Thyroid gland (tissue), 4 donors: ENCODE measurements around the gene DOC2A. TPM values are rescaled to one million over a fixed set of nuclear protein-coding genes. Genes with fewer than 3 reads are reported as not detected.
A peak's percentile ranks its signal among the peaks of the same experiment; 100 is the strongest.

Source experiments
- DNase-seq, 2 donors: peaks; one replicate each; pipeline ENCODE4 v3.0.0-alpha.2; 2019
- H3K27ac ChIP-seq, 3 donors: fragments of 200-600 bp; sonication (generic); 1 replicate in 2 of 3; 2 replicates in 1 of 3; pipeline ENCODE4 v1.5.1; 2016 to 2019; ENCODE audit warnings: mild to moderate bottlenecking in 1 of 3, moderate library complexity in 1 of 3
- H3K27me3 ChIP-seq: fragments of 200-600 bp; sonication (generic); one replicate; pipeline ENCODE4 v1.5.1; 2019
- H3K36me3 ChIP-seq, 2 donors: fragments of 200-600 bp; sonication (generic); one replicate each; pipeline ENCODE4 v1.5.1; 2016 to 2019
- H3K4me1 ChIP-seq, 2 donors: fragments of 200-600 bp; sonication (generic); one replicate each; pipeline ENCODE4 v1.5.1; 2017 to 2019
- H3K4me3 ChIP-seq, 3 donors: fragments of 200-600 bp; sonication (generic); replicated peaks in 1 of 3; 1 replicate in 2 of 3; 2 replicates in 1 of 3; pipeline ENCODE4 v1.5.1; 2016; ENCODE audit warnings: mild to moderate bottlenecking in 1 of 3
- H3K9me3 ChIP-seq: fragments of 200-600 bp; sonication (generic); one replicate; pipeline ENCODE4 v1.5.1; 2017
- CTCF ChIP-seq, 6 experiments: fragments of 200-600 bp in 3 of 6; fragments of 450-650 bp in 3 of 6; sonication (generic) in 3 of 6; IDR thresholded peaks; one replicate each; pipeline ENCODE4 v1.5.1; 2016 to 2019; ENCODE audit warnings: antibody characterized with exemption in 6 of 6, mild to moderate bottlenecking in 2 of 6, inconsistent platforms in 1 of 6, moderate library complexity in 1 of 6
- POLR2A ChIP-seq, 2 donors: fragments of 450-650 bp; IDR thresholded peaks; one replicate each; pipeline ENCODE4 v1.6.1; 2017; ENCODE audit warnings: antibody characterized with exemption in 2 of 2, mild to moderate bottlenecking in 2 of 2, moderate library complexity in 1 of 2
- WGBS, 2 donors: methylation state at CpG; one replicate each; pipeline ENCODE4 v1.1.5; 2017; 5-methylcytosine and 5-hydroxymethylcytosine counted together
- intact Hi-C: fragments of 100-400 bp; cut with DNase I; formaldehyde crosslinking; loops from one replicate; pipeline ENCODE4 v1.15.1; 2023
- total RNA-seq, 4 donors: library from RNA; depleted of rRNA; stranded (reverse); fragments of >200 nt; gene quantifications; one replicate each; pipeline ENCODE4 v1.2.3, GENCODE V29; 2016

The DOC2A gene
- 1 to 10 TPM in 1 of 4 donors, under 1 TPM in 2, not detected in 1; 0.22 to 1.2 (median 0.94) TPM for total RNA-seq

DNA sequence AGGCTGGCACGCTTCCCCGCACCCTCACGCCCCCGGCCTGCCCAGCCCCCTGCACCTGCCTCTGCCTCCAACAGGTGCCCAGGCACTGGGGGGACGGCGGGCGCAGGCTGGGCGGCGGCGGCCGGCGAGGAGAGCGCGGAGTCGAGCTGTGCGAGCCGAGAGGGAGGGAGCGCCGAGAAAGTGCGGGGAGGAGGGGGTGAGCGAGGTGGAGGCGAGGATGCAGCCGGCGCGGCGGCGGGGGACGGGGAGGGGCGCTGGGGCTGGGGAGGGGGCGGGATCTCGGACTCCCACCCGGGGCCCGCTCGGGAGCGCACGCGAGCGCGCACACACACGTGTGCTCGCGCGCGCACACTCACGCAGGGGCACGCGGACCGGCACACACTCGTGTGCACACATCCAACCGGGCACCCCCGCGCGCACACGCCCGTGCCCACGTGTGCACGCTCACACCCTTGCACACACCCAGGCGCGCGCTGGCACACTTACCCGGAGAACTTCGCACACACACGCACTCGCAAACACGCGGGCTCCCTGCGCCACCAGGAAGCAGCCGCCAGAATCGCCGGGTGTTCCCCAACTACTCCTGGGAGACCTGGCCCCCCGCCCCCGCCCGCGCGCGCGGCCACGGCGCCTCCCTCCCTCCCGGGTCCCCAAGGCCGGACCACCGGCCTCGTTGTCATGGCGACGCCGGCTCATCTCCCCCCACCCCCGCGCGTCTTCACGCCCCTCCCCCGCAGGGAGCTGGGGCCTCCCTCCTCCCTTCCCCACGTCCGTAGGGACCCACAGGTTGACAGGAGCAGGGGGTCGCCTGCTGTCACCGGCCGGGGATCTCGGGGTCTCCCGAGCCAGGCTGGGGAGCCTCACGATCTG lies at the start of gene DOC2A:
Gene DOC2A (minus strand): TSS at position 184 of the 870 bp plus-strand sequence. CDS start 805 bp downstream, outside the sequence.
- Histone ChIP-seq H3K36me3 (no peaks in the 10 kb centered on the region), H3K4me1 (peaks cover 13 to 19% of the 10 kb centered on the region in 2 donors), H3K9me3 (no peaks in the 10 kb centered on the region), H3K27me3 (peaks cover 20% of the 10 kb centered on the region), H3K4me3 (peak within 1 kb of the TSS in 1 of 3 donors; percentile 16), H3K27ac (no peak within 1 kb of the TSS)
- TF ChIP-seq CTCF (IDR thresholded peaks at IDR 0.05) (no peak), POLR2A (IDR thresholded peaks at IDR 0.05) (no peak)
- WGBS, 2 donors, result 0% methylated on average over 2 to 9 of the region's 99 CpGs
- no peak for DNase-seq
- intact Hi-C loops, result no loop called here

GRCh38 chr16:30060346-30060745 lies 49.5 kb upstream of the DOC2A start:
- Histone ChIP-seq H3K9me3 (no peaks in the 10 kb centered on the region), H3K4me1 (peaks cover 7 to 27% of the 10 kb centered on the region in 2 donors), H3K27me3 (no peaks in the 10 kb centered on the region), H3K27ac (no peak overlapping the region), H3K36me3 (no peaks in the 10 kb centered on the region), H3K4me3 (no peak overlapping the region)
- WGBS, 2 donors, result 60 to 61% methylated on average over 4 of the region's 4 CpGs
- intact Hi-C loops, result no loop called here
- DNase-seq, result no peak
- no peak for TF ChIP-seq CTCF (IDR thresholded peaks at IDR 0.05)

DNA sequence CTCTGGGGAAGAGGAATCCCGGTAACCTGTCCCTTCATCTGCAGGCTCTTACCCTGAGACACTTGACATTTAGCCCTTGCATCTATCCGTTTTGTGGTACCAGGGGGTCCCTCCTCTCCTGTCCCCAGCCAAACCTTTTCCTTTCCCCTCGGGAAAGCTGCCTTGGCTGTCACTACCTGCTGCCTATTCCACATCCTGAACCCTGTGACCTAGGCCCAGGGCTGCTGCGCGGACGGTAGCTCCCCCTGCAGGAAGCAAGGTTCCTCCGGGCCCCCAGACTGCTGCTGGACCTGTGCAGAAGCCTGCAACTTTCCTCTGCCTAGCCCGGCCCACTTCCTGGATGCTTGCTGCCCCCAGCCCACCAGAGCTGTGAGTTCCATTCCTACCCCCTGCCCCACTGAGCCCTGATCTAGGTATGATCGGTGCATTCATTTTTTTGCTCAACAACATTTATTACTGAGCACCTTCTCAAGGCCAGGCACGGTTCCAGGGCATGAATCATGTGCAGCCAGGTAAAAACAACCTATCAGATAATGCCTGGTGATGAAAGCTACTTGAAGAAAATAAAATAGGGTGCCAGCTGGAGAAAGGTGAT lies 44.2 kb upstream of the DOC2A start:
- Histone ChIP-seq H3K36me3 (no peaks in the 10 kb centered on the region), H3K9me3 (no peaks in the 10 kb centered on the region), H3K4me1 (peaks cover 15 to 29% of the 10 kb centered on the region in 2 donors), H3K4me3 (no peak overlapping the region), H3K27ac (no peak overlapping the region), H3K27me3 (no peaks in the 10 kb centered on the region)
- DNase-seq, result peak; percentile 80 to 84
- intact Hi-C loops, result no loop called here
- WGBS, 2 donors, result 33 to 46% methylated on average over 6 to 10 of the region's 10 CpGs
- no peak for TF ChIP-seq POLR2A (IDR thresholded peaks at IDR 0.05)
- peak in 5 of 6 experiments; percentile 10 to 36 (median 16) for TF ChIP-seq CTCF (IDR thresholded peaks at IDR 0.05)

DNA sequence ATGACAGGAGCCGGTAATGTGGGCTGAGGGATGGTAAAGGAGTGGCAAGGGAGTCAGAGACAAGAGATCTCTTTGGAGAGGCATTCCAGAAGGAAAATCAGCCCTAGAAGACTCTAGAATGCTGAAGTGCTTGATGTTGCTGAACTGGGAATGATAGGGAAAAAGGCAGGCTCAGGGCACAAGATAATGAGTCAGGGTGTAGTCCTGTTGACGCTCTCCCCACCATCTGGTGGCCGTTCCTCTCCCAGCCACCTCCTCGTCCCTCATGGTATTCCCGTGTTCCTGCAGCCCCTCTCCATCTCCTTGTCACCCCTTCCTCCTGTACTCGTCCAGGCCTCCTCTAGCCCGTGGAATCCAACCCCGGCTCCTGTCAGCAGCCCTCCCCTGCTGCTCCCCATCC lies 43.6 kb upstream of the DOC2A start:
- no peaks in the 10 kb centered on the region for H3K9me3 ChIP-seq
- WGBS, 2 donors, result 81 to 89% methylated on average over 8 of the region's 8 CpGs
- intact Hi-C loops, result no loop called here
- peaks cover 15 to 29% of the 10 kb centered on the region in 2 donors for H3K4me1 ChIP-seq
- no peak overlapping the region for H3K27ac ChIP-seq
- no peaks in the 10 kb centered on the region for H3K27me3 ChIP-seq
- H3K36me3 ChIP-seq, result no peaks in the 10 kb centered on the region
- H3K4me3 ChIP-seq, result no peak overlapping the region
- no peak for TF ChIP-seq POLR2A (IDR thresholded peaks at IDR 0.05)
- no peak for TF ChIP-seq CTCF (IDR thresholded peaks at IDR 0.05)
- DNase-seq, result no peak
